Adipose tissue (tissue), 3 donors: ENCODE data around the gene ZBTB20. TPM values are rescaled to one million over a fixed set of nuclear protein-coding genes. Genes with fewer than 3 reads are reported as not detected.
"Not testable (repeated sequence)": the region's sequence is repeated elsewhere in the genome, so short reads cannot be mapped to it uniquely, and the experiment has no call there.

Experiments used
- H3K27ac ChIP-seq: one replicate; pipeline ENCODE4 v1.5.1; 2013; ENCODE audit warnings: low read depth, low read length
- WGBS, 3 donors: extraction: QIAGEN DNeasy Blood & Tissue Kit; methylation state at CpG; one replicate each; pipeline ENCODE4 v1.1.7; 2013; 5-methylcytosine and 5-hydroxymethylcytosine counted together
- polyA plus RNA-seq, 3 donors: library from polyadenylated mRNA; stranded (reverse); fragments of 200-250 nt; gene quantifications; one replicate each; pipeline ENCODE4 v1.2.3, GENCODE V29; 2013
- donor health status: healthy with polysubstance abuse.
- donor health status: Bipolar disorder and iron deficiency.
- donor health status: healthy.

The ZBTB20 gene
- polyA plus RNA-seq, 3 donors = 0.62 to 7.8 (median 1.4) TPM

GRCh38 chr3:115151921-115152320 is 4.8 kb upstream of the ZBTB20 start:
- no peak overlapping the region for H3K27ac ChIP-seq
- 72 to 91% (median 88%) methylated on average over 2 of the region's 2 CpGs for WGBS, 3 donors

- WGBS, 3 donors = 0 to 2% (median 2%) methylated on average over 20 of the region's 20 CpGs
- H3K27ac ChIP-seq = peak overlapping the region; percentile 38
Observed at GRCh38 chr3:115148142-115148790, 1.2 kb upstream of the ZBTB20 start.

GRCh38 chr3:115147329-115148141 is 447 bp upstream of the ZBTB20 start:
- H3K27ac ChIP-seq = peak overlapping the region; percentile 38
- 0 to 1% (median 1%) methylated on average over 53 to 54 of the region's 54 CpGs for WGBS, 3 donors

- no peak overlapping the region for H3K27ac ChIP-seq
- WGBS, 3 donors = 0 to 1% (median 0%) methylated on average over 9 of the region's 9 CpGs
Observed at GRCh38 chr3:115146032-115146417, 1.1 kb downstream of the ZBTB20 start.

GRCh38 chr3:115141033-115141757 is 5.9 kb downstream of the ZBTB20 start:
- H3K27ac ChIP-seq = no peak overlapping the region

- WGBS, 3 donors = 91 to 98% (median 94%) methylated on average over 1 of the region's 1 CpG
- no peak overlapping the region for H3K27ac ChIP-seq
Observed at GRCh38 chr3:115139072-115139471, 8.0 kb downstream of the ZBTB20 start.

GRCh38 chr3:115134648-115135347 is 12.3 kb downstream of the ZBTB20 start:
- WGBS, 3 donors = 52 to 98% (median 94%) methylated on average over 5 of the region's 5 CpGs
- no peak overlapping the region for H3K27ac ChIP-seq

GRCh38 chr3:115127208-115127607 is 19.9 kb downstream of the ZBTB20 start:
- no peak overlapping the region for H3K27ac ChIP-seq
- 71 to 81% (median 81%) methylated on average over 3 of the region's 3 CpGs for WGBS, 3 donors

GRCh38 chr3:115120597-115120996 is 26.5 kb downstream of the ZBTB20 start:
- 39 to 100% (median 97%) methylated on average over 1 of the region's 1 CpG for WGBS, 3 donors
- no peak overlapping the region for H3K27ac ChIP-seq

GRCh38 chr3:115113367-115113766 is 33.7 kb downstream of the ZBTB20 start:
- WGBS, 3 donors = 72 to 89% (median 88%) methylated on average over 1 of the region's 1 CpG
- H3K27ac ChIP-seq = no peak overlapping the region

- WGBS, 3 donors = 97 to 100% (median 100%) methylated on average over 1 of the region's 1 CpG
- no peak overlapping the region for H3K27ac ChIP-seq
Observed at GRCh38 chr3:115111632-115112031, 35.5 kb downstream of the ZBTB20 start.

GRCh38 chr3:115110830-115111229 is 36.3 kb downstream of the ZBTB20 start:
- 94 to 100% (median 97%) methylated on average over 5 of the region's 5 CpGs for WGBS, 3 donors
- H3K27ac ChIP-seq = no peak overlapping the region

GRCh38 chr3:115110066-115110465 is 37.0 kb downstream of the ZBTB20 start:
- not testable (repeated sequence) for H3K27ac ChIP-seq
- WGBS, 3 donors = 96 to 98% (median 97%) methylated on average over 7 of the region's 7 CpGs

- WGBS, 3 donors = 84 to 95% (median 93%) methylated on average over 5 of the region's 5 CpGs
- no peak overlapping the region for H3K27ac ChIP-seq
Observed at GRCh38 chr3:115108614-115109013, 38.5 kb downstream of the ZBTB20 start.

GRCh38 chr3:115102046-115102445 is 45.0 kb downstream of the ZBTB20 start:
- WGBS, 3 donors = 91 to 100% (median 94%) methylated on average over 2 of the region's 2 CpGs
- H3K27ac ChIP-seq = no peak overlapping the region

GRCh38 chr3:115100806-115101205 is 46.3 kb downstream of the ZBTB20 start:
- no peak overlapping the region for H3K27ac ChIP-seq
- 49 to 66% (median 63%) methylated on average over 2 of the region's 2 CpGs for WGBS, 3 donors

GRCh38 chr3:115099986-115100571 is 47.0 kb downstream of the ZBTB20 start:
- no peak overlapping the region for H3K27ac ChIP-seq
- 0 to 2% (median 1%) methylated on average over 5 of the region's 5 CpGs for WGBS, 3 donors
